ENCODE results near the gene LRRC17.

The LRRC17 gene

GRCh38 chr7:102916426-102916825 lies 3.6 kb downstream of the LRRC17 start:
- TF ChIP-seq, protein P1, sequence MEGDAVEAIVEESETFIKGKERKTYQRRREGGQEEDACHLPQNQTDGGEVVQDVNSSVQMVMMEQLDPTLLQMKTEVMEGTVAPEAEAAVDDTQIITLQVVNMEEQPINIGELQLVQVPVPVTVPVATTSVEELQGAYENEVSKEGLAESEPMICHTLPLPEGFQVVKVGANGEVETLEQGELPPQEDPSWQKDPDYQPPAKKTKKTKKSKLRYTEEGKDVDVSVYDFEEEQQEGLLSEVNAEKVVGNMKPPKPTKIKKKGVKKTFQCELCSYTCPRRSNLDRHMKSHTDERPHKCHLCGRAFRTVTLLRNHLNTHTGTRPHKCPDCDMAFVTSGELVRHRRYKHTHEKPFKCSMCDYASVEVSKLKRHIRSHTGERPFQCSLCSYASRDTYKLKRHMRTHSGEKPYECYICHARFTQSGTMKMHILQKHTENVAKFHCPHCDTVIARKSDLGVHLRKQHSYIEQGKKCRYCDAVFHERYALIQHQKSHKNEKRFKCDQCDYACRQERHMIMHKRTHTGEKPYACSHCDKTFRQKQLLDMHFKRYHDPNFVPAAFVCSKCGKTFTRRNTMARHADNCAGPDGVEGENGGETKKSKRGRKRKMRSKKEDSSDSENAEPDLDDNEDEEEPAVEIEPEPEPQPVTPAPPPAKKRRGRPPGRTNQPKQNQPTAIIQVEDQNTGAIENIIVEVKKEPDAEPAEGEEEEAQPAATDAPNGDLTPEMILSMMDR (IDR thresholded peaks at IDR 0.05; ENCODE audit: insufficient read depth, missing control alignments) = no peak
- no peak for FAIRE-seq
- no peak for DNase-seq (ENCODE audit: insufficient read length, low spot score)

DNA sequence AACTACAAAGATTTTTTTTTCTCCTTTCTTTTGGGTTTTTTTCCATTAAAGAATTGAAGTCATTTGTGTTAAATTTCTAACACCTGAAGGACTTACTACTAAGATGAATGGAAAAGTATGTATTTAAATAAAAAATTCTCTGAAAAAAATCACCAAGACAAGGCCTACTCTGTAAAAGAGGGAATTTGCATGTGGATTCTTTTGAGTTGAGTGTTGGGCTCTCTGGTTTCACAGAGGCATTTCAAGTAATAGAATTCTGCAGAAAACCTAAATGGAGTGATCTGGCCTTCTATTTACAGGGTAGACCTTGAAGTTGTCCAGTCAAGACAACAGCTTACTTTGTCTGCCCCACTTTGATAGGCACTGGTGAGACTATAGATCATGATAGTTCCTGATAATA lies 4.1 kb downstream of the LRRC17 start:
- TF ChIP-seq, protein P1 (IDR thresholded peaks at IDR 0.05; ENCODE audit: insufficient read depth, missing control alignments) = no peak
- no peak for FAIRE-seq
- DNase-seq (ENCODE audit: insufficient read length, low spot score) = no peak

DNA sequence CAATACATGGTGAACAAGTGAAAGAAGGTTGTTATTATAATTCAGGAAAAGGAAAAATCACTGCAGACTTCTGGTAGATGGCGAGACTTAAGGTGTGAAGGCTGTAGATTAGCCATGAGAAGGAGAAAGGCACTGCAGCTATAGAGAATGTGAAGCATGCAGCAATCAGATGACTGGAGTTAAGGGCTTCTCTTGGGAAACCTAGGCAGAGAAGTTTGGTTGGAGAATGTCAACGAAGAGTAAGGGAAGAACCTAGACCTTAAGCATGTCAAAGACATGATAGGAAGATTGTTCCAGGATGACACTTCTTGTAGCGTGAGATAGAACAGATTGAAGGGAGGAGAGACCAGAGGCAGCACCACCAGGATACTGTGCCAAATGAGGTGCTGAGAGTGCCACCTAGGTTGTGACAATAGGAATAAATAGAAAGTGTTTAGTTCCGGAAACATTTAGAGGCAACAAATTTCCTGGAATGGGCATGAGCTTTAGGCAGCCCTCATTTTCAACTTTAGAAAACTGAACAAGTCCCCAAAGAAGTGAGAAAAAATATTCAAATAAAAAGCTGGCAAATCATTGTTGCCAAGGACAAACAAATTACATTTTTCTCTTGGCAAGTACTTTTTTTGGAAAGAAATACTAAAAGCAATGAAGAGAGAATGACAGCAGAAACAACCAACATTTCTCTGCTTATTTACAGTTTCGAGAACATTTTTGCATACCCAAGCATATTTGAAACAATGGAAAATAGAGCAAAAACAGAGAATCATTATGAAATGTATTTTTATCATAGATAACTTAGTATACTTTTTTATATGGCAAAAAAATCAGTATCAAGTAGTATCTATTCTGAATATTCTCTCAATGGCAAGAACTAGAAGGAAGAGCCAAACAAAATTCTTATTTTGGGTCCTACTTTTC lies 4.9 kb downstream of the LRRC17 start:
- DNase-seq (ENCODE audit: insufficient read length, low spot score) = no peak
- TF ChIP-seq, protein P1 (IDR thresholded peaks at IDR 0.05; ENCODE audit: insufficient read depth, missing control alignments) = peak; percentile 17
- FAIRE-seq = no peak

DNA sequence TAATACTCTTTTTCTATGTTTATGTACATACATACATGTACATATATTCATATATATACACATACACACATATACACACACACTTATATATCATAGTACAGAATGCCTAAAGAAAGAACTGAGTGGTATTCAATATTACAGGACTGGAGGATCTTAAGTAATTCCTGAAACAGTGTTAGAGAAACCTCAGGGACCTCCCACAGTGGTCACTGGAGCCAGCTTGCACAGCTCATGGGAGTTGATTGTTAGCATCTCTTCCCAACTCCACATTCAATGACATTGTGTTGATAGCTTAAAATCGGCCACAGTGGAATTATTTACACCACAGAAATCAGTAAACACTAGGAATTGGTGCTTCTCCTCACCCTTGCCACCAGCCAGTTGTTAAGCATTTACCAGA lies 6.0 kb downstream of the LRRC17 start:
- DNase-seq (ENCODE audit: insufficient read length, low spot score) (no peak), FAIRE-seq (no peak)
- TF ChIP-seq, protein P1 (IDR thresholded peaks at IDR 0.05; ENCODE audit: insufficient read depth, missing control alignments) = no peak

DNA sequence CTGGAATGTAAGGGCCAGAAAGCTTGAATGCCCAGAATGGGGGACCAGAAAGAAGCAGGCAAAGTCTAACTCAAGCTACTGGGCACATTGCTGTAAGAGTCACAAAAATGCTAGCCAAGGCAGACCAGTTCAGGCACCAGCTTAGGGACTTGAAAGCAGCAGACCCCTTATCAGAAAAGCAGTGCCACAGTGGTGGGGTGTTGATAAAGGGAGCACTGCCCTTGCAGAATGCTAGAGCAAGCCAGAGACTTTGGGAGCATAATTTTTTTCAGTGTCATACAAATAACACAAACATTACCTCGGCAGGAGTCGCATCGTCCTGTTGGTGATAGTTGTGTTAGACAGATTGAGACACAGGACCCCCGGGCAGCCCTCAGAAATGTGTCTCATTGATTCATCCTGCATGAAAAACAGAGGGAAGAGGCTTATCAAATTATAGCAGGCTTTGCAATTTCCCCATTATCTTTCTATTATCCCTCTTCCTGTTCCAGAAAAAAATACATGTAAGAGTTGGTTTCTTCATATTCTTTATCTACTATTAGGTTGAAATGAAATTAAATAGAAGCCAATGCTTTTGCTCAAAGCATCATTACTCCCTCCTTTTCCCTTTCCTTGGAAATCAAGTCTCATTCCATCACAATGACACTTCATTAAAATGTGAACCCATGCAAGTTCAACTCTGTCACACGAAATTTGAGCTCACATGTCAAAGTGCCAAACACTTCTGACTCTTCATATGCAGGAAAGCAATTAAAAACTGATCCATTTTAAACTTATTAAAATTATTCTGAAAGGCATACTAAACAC lies 13.4 kb downstream of the LRRC17 start:
- TF ChIP-seq, protein P1 (IDR thresholded peaks at IDR 0.05; ENCODE audit: insufficient read depth, missing control alignments) = no peak
- FAIRE-seq (no peak), DNase-seq (ENCODE audit: insufficient read length, low spot score) (no peak)

DNA sequence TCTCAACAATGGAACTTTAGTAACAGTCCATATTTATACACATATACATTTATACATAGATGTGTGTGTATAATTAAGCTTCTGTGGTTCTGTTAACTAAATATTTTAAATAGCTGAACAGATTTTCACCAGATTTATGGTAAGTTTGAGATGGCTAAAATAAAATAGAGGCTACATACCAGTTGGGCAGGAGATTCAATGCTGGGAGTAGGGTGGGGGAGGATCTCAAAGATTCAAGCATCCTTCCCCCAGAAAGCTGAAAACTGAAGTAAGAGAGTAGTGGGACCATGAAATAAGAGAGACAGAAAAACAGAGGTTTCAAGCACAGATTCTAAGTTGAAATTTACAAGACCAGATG lies 14.0 kb downstream of the LRRC17 start:
- no peak for FAIRE-seq
- TF ChIP-seq, protein P1 (IDR thresholded peaks at IDR 0.05; ENCODE audit: insufficient read depth, missing control alignments) = no peak
- DNase-seq (ENCODE audit: insufficient read length, low spot score) = no peak
